Right lobe of liver (tissue), 4 donors: ENCODE results near the gene INAFM2.

Experiments used
- CTCF ChIP-seq, 4 donors: fragments of 200-600 bp in 3 of 4; fragments of 450-650 bp in 1 of 4; IDR thresholded peaks; one replicate each; pipeline versions ENCODE4 v1.5.1 to v1.8.0; 2016 to 2022; ENCODE audit warnings: antibody characterized with exemption in 4 of 4, mild to moderate bottlenecking in 2 of 4
- POLR2A ChIP-seq: fragments of 450-650 bp; IDR thresholded peaks from one replicate; pipeline ENCODE4 v1.6.1; 2017; ENCODE audit warnings: antibody characterized with exemption, mild to moderate bottlenecking
- donor health status: DM: no; HTN: no; CAD: no.
- donor health status: DM: no; HTN: no; CAD: no.
- donor health status: DM: no; HTN: yes; CAD: no.

- TF ChIP-seq CTCF (IDR thresholded peaks at IDR 0.05) (no peak), POLR2A (no peak)
Measured at GRCh38 chr15:40298216-40298935, 25.1 kb upstream of the INAFM2 start.
